B cell (primary cell): Measurements from ENCODE around the gene UNC13D.

ENCODE experiments used
- CTCF ChIP-seq: fragments of 200-600 bp; IDR thresholded peaks from one replicate; pipeline ENCODE4 v1.8.0; 2022; ENCODE audit warnings: antibody characterized with exemption, mild to moderate bottlenecking
- EZH2 ChIP-seq: IDR thresholded peaks from 2 replicates; pipeline ENCODE4 v1.6.1; 2012; ENCODE audit warnings: borderline replicate concordance, low read depth, mild to moderate bottlenecking, moderate library complexity, low read length; ENCODE audit not compliant: insufficient read depth, poor library complexity, severe bottlenecking

- TF ChIP-seq EZH2 (no peak), CTCF (no peak)
These were observed 30.3 kb upstream of the UNC13D start for GRCh38 chr17:75874323-75875181.
